ENCODE measurements around the gene GPR68.
"Not testable (repeated sequence)": the region's sequence is repeated elsewhere in the genome, so short reads cannot be mapped to it uniquely, and the experiment has no call there.

The GPR68 gene

DNA sequence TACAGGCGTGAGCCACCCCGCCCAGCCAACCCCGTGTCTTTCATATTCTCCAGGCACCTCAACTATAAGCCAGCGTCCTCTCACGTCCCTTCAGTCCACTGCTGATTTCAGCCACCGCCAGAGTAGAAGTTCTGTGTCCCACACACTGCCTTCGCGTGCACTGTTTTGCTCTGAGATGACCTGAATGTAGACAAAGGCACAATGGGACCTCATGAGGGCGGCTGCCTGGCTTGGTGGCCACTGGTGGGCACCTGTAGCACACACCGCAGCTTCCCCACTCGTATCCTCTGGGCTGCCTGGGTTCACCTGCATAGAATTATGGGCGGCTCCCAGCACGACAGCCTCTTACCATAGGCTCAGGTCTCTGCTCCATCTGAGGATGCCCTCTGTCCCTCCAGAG, 57.2 kb downstream of the GPR68 start:
- DNase-seq, result no peak

DNA sequence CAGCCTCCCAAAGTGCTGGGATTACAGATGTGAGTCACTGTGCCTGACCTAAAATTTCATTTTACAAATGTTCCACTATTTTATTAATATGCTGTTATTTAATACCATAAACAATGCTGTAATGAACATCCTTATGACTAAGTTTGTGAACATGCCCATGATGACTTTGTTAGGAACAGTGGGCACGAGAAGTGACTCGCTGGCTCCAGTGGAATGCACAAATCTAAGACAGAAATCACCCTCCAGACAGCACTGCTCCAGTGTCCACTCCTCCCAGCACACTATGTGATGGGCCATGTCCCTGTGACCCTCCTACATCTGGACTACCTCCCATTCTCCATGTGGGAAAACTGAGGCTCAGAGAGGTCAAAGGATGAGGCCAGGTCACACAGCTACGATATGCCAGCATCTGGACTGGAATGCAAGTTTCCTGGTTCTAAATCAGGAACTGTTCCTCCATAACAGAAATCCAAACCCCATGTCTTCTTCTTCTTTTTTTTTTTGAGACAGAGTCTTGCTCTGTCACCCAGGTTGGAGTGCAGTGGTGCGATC, 57.9 kb downstream of the GPR68 start:
- no peak for DNase-seq

GRCh38 chr14:91185721-91186120, 58.8 kb downstream of the GPR68 start:
- DNase-seq, result no peak

- DNase-seq, result no peak
Observed at GRCh38 chr14:91184559-91184958, 59.9 kb downstream of the GPR68 start.

DNA sequence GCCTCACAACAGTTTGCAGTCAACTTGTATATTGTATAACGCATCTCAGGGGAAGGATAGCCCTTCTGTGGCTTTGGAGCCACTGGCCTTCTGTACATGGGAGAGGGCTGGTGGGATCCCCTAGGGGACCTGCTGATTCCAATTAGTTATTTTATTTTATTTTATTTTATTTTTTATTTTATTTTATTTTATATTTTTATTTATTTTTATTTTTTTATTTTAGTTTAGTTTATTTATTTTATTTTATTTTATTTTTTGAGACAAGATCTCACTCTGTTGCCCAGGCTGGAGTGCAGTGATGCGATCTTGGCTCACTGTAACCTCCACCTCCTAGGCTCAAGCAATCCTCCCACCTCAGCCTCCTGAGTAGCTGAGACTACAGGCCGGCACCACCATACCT, 61.8 kb downstream of the GPR68 start:
- not testable (repeated sequence) for DNase-seq

All from CD4-positive, alpha-beta T cell treated with Interleukin-6 for 4 hours (primary cell).